Stimulated activated CD4-positive, alpha-beta T cell treated with anti-CD3 and anti-CD28 coated beads, Interleukin-1b, Interleukin-23, amount 100 ng/mL, for 4 hours (primary cell): ENCODE measurements around the gene LDHAL6B.

Experiments used
- DNase-seq, 2 donors: peaks; one replicate each; pipeline ENCODE4 v3.0.0-alpha.2; 2020; ENCODE audit warnings: low read depth in 2 of 2

The LDHAL6B gene

GRCh38 chr15:59177317-59177660, 29.4 kb upstream of the LDHAL6B start:
- DNase-seq = no peak

GRCh38 chr15:59178151-59178695, 28.4 kb upstream of the LDHAL6B start:
- no peak for DNase-seq

- no peak for DNase-seq
Measured at GRCh38 chr15:59179717-59180116, 26.9 kb upstream of the LDHAL6B start.

- DNase-seq = no peak
Measured at GRCh38 chr15:59180945-59181600, 25.6 kb upstream of the LDHAL6B start.

DNA sequence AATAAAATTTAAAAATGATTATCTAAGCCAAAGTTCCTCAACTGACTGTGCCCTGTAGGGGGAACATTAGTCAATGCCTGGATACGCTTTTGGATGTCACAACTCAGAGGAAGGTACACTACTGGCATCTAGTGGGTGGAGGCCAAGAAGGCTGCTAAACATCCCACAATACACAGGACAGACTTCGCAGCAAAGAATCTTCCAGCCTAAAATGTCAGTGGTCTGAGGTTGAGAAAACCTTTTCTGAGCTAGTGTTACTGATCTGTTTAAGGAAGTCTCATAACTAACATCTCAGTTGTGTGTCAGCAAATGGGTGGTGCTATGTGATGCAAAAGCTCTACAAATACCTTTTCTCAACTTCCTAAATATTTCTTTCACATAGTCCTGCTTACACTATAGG, 20.9 kb upstream of the LDHAL6B start:
- no peak for DNase-seq

DNA sequence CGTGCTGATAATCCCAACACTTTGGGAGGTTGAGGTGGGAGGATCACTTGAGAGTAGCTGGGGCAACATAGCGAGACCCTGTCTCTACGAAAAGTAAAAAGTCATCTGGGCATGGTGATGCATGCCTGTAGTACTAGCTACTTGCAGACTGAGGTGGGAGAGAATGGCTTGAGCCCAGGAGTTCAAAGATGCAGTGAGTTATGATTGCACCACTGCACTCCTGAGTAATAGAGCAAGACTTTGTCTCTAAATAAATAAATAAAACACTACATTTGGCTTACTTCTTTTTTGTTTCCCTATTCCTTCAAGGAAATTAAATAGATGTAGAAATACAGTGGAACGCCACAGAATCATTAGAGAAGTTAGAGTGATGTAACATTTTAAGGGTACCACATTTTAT, 20.1 kb upstream of the LDHAL6B start:
- DNase-seq = no peak

DNA sequence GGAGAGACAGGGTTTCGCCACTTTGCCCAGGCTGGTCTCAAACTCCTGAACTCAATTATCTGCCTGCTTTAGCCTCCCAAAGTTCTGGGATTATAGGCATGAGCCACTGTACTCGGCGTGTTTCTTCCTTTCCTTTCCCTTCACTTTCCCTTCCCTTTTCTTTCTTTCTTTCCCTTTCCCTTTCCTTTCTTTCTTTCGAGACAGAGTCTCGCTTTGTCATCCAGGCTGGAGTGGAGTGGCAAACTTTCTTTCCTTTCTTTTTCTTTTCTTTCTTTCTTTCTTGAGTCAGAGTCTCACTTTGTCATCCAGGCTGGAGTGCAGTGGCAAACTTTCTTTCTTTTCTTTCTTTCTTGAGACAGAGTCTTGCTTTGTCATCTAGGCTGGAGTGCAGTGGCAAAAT, 17.4 kb upstream of the LDHAL6B start:
- no peak for DNase-seq

GRCh38 chr15:59190291-59190690, 16.4 kb upstream of the LDHAL6B start:
- no peak for DNase-seq

DNA sequence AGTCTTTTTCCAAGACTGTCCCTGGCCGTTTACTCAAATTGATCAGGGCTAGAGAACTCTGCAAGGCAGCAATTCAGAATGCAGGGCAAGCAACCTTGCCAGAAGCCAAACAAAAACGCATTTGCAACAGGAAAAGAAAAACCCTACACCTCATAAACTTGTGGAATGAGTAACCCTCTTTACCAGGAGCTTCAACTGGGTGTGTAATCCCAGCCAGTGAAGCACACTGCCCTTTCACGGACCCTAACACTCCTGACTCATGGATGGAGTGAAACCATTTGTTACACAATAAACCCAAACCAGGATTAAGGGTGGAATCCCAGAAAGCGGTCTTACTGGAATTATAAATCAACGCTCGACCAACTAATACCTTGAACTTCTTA, 14.8 kb upstream of the LDHAL6B start:
- no peak for DNase-seq

DNA sequence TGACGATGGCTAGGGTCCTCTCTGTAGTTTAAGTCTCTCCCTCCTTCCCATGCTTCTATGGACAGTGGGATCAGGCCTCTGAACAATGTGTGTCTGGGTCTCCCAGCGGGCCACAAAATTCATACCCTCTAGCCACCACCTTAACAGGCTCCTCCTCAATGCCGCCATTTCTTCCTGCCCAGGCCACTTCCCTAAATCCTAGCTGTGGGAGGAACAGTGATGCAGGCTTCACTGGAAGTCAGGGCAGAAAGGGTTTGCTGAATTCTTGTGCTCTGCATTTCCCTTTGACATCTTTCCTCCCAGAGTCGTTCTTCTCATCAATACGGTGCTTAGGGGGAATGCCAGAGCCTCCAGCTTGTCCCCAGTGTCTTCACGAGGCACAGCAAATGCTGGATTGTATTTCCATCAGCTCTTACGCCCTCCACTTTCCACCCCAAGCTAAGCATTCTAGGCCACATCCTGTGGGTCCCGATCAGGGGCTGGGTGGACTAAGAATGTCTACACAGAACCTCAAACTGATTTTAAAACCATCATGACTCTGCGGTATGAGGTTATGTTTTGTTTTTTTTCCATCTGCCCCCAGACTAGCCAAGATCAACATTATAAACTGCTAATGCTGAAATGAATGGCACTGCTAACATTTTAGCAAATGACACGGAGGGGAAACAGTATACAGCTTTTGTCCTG, 11.9 kb upstream of the LDHAL6B start:
- no peak for DNase-seq

DNA sequence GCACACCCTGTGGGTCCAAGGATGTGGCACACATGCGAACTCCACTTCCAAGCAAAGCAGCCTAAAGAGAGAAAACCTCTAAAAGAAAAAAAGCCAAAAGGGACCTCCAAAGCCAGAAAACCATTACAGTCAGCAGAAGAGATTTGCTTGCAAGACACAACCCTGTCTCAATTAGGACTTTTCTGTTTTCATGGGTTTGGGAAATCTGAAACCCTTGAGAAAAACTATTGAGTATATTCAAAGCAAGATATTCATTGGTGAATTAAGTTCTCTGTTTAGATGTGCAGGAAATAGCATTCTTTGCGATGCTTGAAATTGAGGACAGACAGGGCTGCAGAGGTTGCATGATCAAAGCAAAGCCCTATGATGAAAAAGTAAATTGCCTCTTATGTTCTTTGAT, 10.2 kb upstream of the LDHAL6B start:
- DNase-seq = no peak

GRCh38 chr15:59197454-59197853, 9.2 kb upstream of the LDHAL6B start:
- DNase-seq = no peak

DNA sequence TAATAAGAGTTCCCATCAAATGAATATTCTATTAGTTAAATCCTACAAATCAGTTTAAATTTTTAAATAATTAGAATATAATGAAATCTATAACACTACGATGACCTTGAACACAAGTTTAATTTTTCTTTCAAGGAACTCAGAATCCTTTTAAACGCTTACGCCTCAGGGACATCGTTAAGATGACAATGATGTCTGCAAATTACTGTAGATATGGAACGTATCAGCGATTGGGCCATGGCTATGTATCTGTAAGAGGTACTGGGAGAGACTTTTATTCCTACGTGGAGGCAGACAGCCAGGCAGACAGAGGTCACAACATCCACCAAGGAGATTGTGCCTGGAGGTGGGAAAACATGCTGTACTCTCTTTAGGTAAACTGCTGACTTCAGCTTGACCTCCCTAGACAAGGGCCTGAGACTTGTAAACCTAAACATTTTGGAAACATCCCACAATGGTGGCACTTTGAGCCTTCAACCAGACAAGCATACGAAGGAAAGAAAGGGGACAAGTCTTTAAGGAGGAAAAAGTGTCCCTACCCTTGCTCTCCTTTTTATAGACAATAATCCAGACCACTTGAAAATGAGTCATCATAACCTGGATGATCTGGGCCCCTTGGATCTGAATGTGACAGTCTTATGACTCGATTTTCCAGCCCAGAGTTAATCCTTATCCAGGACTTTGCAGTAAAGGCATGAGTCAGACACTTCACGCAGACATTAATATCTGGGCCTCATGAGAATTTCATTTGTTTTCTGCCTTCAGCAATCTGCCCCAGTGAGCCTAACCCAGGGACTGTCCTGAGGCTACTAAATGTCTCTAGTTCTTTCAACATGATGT, 6.8 kb upstream of the LDHAL6B start:
- no peak for DNase-seq

DNA sequence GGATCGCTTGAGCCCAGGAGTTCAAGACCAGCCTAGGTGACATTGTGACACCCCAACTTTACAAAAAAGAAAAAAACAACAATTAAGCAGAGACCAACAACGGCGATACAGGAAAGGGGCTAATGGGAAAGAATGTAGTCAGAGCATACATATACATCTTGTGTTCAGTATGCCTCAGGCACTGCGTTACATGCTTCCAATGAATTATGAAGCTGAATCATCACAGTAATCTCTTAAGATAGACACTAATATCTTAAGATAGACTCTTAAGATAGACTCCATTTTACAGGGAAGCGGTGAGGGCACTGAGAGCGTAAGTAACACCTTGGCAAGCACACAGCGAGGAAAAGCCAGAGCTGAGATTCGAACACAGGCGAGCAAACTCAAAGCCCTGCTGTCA, 6.1 kb upstream of the LDHAL6B start:
- no peak for DNase-seq

DNA sequence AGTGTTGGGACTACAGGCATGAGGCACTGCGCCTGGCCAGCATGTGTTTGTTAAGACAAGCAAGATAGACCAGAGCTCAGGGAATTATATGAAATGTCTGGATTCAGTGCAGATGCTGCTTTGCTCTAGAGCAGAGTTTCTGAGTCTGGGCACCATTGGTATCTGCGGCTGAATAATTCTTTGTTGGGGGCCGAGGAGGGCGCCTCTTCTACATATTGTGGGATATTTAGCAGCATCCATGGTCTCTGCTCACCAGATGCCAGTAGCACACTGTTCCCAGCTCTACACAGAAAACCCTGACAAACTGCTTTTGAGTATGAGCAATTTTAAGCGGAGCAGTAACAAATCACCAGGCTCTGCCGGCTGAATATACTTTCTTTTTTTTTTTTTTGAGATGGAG, 3.6 kb upstream of the LDHAL6B start:
- DNase-seq = no peak

DNA sequence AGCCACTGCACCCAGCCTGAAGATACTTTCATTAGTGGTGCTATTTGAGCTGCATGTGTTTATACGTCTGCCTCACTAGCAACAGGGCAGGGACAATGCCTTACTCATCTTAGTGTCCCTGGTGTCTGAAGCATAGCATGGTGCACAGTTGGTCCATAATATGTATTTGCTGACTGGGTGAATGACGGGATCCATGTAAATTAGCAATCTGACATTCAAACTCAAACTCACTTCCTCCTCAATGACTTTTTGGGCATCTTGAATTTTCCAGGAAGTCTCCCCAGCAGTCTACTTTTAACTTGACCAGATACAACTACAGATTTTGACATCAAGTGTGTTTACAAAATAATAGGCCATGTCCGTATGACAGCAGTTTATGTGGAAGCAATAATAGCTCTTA, 3.0 kb upstream of the LDHAL6B start:
- no peak for DNase-seq

DNA sequence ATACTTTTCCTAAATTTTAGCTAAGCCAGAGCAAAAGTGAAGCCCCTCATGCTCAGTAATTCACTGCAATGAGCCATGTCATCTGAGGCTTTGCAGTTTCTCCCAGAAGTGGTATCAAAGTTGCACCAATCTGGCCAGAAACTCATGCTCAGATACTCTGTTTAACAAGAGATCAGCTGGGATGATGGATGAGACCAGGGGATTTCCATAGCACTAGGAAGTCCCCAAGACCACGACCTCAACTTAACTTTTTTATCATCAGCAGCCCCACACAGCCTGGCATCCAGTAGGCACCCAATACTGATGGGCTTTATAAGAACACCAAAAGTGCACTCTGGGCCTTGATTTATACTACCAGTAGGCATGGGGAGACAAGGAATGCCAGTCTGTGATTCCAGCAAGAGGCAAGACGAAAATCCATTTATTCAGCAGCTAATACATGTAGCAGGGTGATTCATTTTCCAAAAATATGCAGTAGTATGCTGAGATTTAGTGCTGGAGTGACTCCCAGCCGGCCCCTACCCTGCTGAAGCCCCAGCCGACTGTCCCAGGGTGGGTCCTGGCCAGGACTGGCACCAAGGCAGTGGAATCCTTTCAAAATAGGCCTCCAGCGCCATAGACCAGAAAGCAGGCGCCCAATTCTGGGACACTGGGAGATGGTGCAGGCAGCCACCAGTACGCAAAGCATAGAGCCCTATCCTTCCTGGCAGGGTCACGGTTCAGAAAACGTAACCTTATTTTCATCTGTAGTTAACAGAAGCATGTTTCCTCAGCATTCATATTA, 612 bp upstream of the LDHAL6B start:
- no peak for DNase-seq

GRCh38 chr15:59208613-59209249, 2.1 kb downstream of the LDHAL6B start:
- DNase-seq = no peak

GRCh38 chr15:59210186-59210585, 3.5 kb downstream of the LDHAL6B start:
- DNase-seq = no peak

- no peak for DNase-seq
Measured at GRCh38 chr15:59216911-59217310, 10.3 kb downstream of the LDHAL6B start.

- DNase-seq = no peak
Measured at GRCh38 chr15:59217876-59218498, 11.3 kb downstream of the LDHAL6B start.
